ENCODE data around the gene SLC12A2.

Gene SLC12A2

DNA sequence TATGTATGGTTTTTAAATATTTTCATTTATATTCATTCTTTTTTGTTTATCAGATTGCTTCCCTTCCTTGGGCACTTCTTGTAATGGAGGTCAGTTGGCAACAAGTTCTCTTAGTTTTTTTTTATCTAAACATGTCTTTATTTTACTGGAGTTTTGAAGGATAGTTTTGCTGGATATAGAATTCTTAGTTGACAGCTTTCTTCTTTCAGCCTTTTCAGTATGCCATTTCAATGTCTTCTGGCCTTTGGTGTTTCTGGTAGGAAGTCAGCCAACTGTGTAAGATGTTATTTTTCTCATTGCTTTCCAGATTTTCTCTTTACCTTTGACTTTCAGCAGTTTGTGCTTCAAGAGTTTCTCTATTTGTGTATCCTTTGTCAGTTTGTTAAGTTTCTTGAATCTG lies 14.2 kb downstream of the SLC12A2 start:
- no peak for DNase-seq

DNA sequence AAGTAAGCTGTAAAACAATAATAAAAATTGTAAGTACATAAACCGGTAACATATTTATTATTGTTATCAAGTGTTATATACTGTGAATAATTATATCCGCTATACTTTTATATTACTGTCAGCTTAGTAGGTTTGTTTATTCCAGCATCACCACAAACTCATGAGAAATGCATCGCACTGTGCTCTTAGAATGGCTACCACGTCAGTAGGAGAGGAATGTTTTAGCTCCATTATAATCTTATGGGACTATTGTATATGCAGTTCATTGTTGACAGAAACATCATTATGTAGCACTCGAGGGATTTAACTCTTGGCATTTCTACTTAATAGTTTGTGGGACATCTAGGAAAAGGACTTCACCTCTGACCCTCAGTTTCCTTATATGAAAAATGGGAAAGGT lies 16.4 kb downstream of the SLC12A2 start:
- DNase-seq: no peak

DNA sequence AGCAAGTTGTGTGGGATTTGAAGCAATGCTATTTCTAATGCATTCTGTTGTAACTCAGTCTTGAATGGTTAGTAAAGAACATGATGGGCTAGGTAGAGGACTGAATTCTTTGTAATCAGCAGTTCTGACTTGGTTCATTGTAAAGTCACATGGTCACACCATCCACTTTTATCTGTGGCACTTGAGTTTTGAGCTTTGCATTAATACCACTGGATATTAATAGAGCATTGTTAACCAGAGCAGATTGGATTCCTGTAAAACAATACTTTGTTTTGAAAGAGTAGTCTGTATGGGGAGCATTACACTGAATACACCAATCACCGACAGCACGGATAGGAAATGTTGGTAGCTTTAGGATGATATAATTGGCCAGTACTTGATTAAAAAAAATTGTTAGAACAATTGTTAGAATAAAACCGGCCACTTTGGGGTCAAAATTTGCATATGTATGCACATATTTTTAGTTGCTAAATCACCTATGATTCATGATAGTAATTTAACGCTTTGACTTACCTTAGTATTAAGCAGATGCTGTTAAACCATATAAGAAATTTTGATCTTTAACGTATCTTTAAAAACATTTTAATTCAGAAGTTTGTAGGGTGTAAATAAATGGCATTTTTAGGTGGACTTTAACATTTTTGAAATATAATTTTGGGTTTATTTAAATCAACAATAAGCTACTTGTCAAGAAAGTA lies 17.4 kb downstream of the SLC12A2 start:
- DNase-seq: peak in 1 of 2 donors; percentile 52

DNA sequence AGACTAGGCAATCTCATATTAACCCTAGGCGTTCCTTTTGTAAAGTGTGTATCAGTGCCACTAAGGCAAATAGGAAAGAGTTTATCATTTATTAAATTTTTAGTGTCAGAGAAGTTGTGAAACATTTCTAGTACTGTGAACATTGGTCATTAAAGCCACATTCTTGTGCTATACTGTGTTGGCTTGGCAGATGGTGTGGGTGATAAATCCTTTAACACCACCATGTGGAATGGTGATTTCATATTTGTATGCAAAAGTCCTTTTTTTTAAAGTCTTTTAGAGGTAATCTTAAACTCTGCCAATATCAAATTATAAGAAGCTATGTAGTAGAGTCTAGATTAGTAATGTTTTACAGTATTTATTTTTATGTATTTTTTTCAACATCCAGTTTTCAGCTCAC lies 18.1 kb downstream of the SLC12A2 start:
- DNase-seq: no peak

DNA sequence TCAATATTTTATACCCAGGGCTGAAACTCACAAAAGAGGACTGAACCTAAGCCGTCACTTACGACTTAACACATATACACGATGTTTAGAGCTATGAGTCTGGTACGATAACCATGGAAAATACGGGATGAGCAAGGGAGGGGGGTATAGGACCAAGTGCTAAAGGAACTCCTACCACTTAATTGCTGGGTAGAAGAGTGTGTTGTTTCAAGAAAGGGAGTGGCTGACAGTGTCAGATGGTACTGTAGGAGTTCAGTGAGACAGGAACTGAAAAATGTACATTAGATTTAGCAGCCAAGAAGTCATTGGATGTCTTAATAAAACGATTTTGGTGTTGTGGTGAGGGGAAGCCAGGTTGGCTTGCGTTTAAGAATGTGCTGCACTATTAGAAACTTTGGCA lies 21.6 kb downstream of the SLC12A2 start:
- no peak for DNase-seq

DNA sequence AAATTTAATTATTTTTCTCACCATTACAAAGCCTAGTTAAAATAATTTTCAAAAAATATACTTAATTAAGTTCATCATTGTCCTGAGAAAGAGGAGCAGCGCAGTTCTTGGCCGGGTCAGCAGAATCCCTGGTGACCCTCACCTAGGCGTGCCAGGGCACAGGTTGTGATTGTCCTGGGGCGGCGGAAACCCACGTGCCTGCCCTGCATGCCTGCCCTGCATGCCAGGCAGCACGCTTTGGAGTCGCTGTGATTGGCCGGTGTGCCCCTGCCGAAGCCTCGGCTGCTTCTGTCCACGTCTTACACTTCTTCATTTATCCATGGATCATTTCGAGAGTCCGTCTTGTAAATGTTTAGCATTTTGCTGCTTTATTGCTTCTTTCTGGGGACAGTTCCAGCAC lies 25.6 kb downstream of the SLC12A2 start:
- no peak for DNase-seq

DNA sequence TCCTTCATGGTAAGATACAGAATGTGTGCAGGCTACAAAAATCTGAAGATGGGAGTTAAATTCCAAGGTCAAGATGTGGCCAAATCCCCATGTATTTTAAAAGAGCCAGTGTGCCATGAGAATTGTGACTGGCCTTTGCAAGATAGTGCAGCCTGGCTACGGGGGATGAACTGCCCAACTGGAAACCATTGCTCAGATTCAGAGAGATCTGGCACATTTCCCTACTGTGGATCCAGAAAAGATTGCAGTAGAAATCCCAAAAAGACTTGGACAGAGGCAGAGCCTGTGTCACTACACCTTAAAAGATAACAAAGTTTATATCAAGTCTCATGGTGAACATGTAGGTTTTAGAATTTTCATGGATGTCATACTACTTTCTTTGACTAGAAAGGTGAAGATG lies 26.2 kb downstream of the SLC12A2 start:
- no peak for DNase-seq

DNA sequence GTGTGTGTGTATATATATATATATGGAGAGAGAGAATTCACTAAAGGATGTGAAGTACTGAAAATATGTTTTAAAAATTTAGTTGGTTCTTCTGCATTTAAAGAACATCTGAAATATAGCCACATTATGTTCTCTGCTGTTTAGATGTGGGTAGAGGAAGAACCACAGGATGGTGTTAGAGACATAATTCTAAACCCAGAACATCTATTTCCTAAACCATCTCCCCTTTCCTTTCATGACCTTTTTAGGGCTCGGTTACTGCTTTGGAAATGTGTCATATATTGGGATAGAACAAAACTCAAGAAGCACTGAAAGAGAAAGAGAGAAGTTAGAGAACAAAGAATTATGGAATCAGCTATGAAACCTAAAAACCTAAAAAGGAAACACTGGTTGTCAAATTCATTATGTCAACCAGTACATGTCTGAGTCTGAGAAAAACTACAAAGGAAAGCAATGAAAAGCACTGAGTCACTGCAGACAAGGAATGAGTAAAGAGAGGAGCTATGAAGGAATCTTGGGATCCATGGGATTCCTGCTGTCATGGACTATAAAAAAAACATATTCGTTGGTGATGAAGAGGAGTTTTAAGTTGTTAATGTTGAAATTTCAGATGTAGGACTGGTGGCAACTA lies 28.4 kb downstream of the SLC12A2 start:
- no peak for DNase-seq

DNA sequence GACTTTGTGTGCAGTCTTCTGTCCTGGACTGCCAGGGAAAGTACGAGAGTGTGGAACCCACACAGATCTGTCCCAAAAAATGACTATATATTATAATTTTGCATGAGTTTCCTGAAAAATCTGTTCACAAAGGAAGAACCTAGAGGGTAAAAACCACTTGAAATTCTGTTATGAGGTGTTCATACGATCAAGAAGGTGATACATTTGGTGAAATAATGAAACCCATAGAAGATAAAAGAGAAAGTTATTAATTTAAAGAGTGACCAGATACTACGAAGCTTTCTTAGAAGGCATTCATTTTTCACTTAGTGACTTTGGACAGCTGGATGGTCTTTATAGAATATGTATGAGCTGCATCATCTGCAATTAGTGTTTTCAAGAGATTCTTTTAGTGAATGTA lies 32.9 kb downstream of the SLC12A2 start:
- no peak for DNase-seq

DNA sequence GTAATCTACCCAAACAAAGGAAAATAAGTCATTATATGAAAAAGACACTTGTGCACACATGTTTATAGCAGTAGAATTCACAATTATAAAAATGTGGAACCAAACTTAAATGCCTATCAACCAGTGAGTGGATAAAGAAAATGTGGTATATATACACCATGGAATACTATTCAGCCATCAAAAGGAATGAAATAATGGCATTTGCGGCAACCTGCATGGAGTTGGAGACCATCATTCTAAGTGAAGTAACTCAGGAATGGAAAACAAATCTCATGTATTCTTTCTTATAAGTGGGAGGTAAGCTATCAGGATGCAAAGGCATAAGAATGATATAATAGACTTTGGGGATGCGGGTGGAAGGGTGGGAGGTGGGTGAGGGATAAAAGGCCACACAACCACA lies 34.6 kb downstream of the SLC12A2 start:
- DNase-seq: no peak

DNA sequence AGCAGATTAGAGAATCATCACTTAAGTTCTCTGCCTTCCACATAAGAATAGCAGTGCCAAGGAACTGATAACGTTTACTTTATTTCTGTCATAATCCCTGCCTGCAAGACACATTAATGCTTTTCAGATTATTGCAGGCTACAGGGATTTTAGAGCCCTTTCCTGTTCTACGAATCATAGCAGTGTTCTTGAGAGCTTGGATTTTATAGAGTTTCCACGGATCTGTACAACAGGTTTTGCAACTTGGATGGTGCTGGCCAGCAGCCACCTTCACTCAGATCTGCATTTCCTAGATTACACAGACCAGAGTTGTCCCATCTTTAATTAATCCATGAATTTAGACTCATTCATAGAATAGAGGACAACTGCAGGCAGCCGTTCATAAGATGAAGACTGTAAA lies 38.1 kb downstream of the SLC12A2 start:
- no peak for DNase-seq

DNA sequence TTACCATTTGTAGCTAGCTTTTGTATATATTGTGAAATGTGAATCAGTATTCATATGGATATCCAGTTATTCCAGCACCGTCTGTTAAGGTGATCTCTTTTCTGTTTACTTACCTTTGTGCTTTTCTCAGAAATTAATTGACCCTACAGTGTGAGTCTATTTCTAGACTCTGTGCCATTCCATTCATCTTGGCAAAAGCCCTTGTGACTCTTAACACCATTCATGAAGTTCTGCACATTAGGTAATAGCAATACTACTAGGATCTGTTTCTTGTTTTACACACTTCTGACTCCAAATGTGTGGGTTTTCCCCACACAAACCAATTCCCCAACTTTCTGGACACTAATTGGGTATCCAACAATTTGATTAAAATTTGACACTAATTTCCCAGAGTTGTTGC lies 40.4 kb downstream of the SLC12A2 start:
- no peak for DNase-seq

DNA sequence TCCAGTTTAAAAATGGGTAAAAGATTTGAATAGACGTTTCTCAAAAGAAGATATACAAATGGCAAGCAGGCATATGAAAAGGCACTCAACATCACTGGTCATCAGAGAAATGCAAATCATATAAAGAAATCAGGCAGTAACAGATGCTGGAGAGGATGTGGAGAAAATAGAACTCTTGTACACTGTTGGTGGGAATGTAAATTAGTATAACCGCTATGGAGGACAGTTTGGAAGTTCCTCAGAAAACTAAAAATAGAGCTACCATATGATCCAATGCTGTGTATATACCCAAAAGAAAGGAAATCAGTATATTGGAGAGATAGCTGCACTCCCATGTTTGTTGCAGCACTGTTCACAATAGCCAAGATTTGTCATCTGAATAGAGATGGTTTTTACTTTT lies 42.7 kb downstream of the SLC12A2 start:
- no peak for DNase-seq

DNA sequence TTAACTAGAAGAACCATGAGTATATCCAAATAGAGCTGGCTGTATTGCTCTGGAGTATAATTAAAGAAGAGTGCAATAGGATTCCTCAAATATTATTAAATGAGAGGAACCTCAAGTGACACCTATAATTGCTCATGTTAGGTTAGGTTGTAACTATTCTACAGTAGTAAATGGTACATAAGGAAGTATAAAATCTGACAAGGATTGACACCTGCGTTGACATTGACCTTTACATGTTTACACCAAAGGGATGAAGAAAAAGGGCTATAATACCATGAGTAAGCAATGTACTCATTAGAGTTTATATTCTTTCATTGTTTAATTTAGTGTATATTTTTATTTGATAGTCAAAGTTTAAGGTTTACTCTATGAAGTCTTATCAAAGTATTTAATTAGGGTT lies 48.9 kb downstream of the SLC12A2 start:
- DNase-seq: no peak

DNA sequence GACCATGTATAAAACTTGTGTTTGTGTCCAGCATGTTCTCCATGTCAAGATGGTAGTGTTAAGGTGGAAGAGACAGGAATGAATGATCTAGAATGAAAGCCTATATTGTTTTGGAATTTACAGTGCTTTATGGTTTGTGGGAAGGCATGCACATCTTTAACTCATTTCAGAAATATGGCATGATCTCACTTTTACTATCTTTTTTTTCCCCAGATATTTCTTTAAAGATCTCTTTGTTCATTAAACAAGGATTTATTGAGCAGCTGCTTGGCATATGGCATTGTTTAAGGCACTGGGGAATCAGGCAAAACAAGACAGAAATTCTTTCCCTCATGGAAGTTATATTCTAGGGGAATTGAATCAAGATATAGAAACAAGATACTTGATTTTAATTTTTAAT lies 51.7 kb downstream of the SLC12A2 start:
- no peak for DNase-seq

DNA sequence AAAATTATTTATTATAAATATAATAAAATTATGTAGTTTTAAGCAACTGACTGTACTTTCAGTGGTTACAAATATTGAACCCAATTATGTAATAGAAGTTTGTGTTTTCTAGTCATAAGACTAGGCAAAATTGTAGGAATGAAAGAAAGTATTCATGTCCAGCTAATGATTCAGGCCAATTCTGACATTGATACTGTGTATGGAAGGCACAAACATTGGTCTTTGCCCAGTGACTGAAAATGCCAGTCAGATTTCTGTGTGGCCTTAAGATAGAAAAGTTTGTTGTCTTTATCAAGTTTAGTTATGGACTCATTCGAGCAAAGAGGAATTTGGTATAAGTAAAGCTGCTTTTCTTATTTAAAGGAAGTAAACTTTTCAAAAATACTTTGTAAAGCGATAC lies 60.3 kb downstream of the SLC12A2 start:
- DNase-seq: peak in 1 of 2 donors; percentile 65

DNA sequence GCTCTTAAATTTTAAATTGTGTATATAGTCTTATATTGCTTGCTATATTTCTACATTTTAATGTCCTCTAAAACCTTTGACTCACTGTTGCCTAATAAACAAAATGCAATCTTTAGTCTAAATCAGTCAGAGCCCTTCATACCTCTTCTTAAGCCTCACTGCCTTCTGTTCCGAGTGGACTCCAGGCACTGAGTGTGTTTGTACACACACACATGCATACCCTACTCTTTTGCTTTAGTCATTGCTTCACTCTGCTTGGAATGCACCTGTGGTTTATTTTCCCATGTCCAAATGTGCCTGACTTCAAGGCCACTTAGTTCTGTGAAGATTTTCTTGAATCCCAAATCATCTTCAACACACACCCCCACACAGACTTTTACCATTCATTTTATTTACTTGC lies 60.9 kb downstream of the SLC12A2 start:
- DNase-seq: no peak

DNA sequence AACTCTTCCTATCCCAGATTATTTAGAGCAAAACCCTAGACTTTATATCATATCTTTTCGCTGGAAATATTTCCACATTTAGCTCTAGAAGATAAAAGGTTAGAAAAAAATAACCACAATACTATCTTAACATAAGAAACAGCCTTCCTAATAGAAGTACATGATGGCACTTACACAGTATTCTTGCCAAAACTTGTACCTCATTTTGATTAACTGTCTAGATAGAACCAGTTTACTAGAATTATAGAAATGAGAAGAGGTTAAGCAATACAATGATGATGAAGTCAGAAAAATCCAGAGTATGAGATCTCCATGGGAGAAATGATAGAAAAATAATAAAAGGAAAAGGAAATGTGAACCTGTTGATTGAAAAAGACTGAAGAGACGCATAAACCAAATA lies 63.1 kb downstream of the SLC12A2 start:
- no peak for DNase-seq

DNA sequence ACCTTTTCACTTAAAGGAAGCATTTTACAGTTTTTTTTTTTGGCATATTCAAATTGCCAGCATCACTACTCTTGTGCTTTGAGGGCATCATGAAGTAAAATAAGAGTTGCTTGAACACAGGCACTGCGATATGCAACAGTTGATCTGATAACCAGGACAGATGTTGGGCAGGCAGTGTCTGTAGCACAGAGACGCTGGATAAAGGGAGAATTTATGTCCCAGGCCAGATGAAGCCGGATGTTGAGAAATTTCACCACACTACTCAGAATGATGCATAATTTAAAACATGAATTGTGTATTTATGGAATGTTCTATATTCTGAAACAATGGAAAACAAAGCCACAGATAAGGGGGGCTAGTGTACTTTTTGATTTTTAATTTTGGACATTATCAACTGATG lies 71.4 kb downstream of the SLC12A2 start:
- DNase-seq: no peak

DNA sequence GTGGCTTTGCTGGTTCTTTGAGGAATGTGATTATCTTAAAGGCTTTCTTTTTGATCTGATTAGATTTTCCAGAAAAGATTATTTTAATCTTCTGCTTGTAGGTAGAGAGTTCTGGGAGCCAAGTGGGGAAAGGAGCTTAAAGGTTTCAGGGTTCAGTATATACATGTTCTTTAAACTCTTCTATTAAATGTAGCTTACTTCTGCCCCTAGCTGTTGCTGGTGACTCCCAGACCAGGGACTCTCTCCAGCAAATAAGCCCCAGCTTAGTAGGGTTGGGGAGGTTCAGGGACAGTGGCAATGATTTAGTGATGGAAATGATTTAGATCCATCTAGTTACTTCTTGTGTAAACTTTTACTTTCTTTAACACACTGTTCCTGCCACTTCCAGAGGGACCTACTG lies 72.2 kb downstream of the SLC12A2 start:
- DNase-seq: no peak

DNA sequence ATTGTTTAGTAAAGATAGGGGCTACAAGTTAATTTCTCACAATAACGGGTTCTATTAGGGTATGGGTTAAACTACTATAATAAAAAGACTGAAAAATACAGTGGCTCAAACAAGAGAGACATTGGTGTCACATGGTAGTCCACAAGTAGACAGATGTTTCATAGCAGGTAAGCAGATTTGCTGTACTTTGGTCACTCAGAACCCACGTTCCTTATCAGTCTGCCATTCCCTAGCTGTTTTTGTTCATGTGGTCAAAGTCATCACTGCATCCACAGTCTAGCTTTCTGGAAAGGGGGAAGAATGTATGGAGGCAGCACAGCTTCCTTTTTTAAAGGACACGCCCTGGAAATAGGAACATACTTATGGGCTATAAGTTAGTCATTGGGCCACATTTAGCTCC lies 73.0 kb downstream of the SLC12A2 start:
- DNase-seq: no peak

DNA sequence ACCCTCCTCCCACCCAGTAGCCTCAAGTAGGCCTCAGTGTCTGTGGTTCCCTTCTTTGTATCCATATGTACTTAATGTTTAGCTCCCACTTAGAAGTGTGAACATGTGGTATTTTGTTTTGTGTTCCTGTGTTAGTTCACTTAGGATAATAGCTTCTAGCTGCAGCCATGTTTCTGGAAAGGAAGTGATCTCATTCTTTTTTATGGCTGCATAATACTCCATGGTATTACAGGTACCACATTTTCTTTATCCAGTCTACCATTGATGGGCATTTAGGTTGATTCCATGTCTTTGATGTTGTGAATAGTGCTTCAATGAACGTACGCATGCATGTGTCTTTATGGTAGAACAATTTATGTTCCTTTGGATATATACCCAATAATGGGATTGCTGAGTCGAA lies 74.8 kb downstream of the SLC12A2 start:
- no peak for DNase-seq

DNA sequence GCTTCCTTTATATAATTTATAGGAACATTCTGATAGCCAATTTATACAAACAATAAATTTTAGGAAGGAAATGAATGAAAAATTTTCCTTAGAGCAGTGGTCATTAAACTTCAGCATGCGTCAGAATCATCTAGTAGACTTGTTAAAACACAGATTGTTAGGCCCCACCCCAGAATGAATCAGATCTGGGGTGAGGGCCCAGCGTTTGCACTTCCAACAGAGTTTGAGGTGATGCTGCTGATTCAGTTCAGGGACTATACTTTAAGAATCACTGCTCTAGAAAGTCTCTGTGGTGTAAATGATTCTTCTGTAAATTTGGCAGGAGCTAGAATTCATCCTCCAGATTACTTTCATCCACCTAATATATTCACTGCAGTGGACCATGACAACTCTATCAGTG lies 80.4 kb downstream of the SLC12A2 start:
- DNase-seq: no peak

DNA sequence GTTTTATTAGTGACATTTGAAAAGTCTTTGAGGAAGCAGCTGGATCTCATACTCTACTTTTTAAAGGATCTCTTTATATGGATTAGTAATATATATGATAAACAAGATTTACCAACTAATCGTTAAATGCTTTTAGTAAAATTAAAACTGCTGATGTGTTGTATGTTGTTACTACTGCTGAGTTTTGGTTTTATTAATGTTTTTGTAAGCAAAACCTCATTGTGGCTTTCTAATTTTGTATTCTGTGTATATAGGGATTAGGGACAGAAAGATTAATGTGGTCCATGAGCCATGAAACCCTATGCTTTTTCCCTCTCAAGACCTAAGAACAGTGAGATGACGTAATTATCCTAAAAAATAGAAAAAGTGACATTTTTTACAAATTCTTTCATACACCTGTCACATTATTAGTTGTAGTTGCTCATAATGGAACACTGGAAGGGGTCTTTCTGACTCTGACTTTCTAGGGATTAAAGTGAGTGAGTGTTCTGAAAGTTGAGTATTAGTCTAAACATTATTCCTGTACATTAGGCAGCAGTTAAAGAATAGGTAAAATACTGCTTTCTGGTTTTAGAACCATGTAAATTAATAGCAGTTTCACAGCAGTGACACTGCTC lies 85.9 kb downstream of the SLC12A2 start:
- DNase-seq: no peak

DNA sequence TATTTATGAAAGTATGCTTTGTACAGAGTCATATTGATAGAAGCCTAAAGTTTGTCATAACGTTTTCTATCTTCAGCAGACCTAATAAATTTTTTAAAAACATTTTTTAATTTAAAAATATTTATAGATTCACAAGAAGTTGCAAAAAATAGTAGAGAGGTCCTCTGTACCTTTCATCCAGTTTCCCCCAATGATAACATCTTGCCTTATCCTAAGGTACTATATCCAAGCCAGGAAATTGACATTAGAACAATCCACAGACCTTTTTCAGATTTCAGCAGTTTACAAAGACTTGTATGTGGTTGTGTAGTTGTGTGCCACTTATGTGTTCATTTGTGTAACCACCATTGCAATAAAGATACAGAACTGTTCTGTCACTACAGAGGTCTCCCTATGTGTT lies 88.5 kb downstream of the SLC12A2 start:
- DNase-seq: no peak
